ENCODE measurements around the gene LACRT.

- TF ChIP-seq TAF1 (IDR thresholded peaks at IDR 0.05; ENCODE audit: borderline replicate concordance, insufficient read depth, low read length) (no peak), REST (IDR thresholded peaks at IDR 0.05; ENCODE audit: insufficient read depth in 1 of 2, low read depth in 2 of 2, low read length in 2 of 2) (no peak)
These were observed 28.9 kb upstream of the LACRT start for GRCh38 chr12:54663603-54664002.

Measured in PFSK-1 (cell line).